Measurements from ENCODE around the gene ZBTB21.

DNA sequence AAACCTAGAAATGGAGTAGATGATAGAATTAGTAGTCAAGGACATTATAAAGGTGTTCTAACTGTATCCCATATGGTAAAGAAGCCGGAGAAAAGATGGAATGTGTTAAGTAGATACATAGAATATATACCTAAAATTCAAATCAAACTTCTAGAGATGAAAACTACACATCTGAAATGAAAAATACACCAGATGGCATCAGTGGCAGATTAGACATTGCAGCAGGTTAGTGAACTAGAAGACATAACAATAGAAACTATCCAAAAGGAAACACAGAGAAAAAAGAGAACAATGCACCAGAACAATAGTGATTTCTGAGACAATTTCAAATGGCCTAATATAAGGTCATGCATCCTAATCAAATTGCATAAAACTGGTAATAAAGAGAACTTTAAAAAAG lies 26.9 kb downstream of the ZBTB21 start:
- no peak for TF ChIP-seq EZH2 (IDR thresholded peaks at IDR 0.05; ENCODE audit: insufficient read depth, poor library complexity, severe bottlenecking)
- no peak for TF ChIP-seq EZH2phosphoT487 (IDR thresholded peaks at IDR 0.05; ENCODE audit: insufficient read depth, low read depth)

All from GM23248 (cell line).